Measurements from ENCODE around the gene C13orf46.

DNA sequence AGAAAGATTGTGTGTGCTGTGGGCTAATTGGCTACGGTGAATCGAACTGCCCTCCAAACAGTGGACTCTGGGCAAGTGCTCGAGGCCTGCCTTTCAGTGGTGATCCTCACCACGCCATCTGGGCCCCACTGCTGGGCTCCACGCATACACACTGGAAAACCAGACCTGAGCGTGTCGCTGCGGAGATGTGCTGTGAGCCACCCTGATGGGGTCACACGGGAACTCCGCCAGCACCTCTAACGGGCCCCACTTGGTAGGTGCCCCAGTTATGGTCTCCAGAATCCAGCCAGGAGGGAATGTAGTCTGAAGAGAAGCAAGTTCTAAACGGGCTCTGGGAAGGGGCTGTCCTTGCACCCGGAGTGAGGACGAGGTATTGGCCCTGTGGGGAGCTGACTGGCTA, 39.3 kb downstream of the C13orf46 start:
- TF ChIP-seq YY1 (IDR thresholded peaks at IDR 0.05; ENCODE audit: insufficient read depth, insufficient read length) (no peak), SUZ12 (IDR thresholded peaks at IDR 0.05; ENCODE audit: extremely low read depth, insufficient read depth, insufficient read length) (no peak), ZNF274 (IDR thresholded peaks at IDR 0.05; ENCODE audit: low read depth, low read length) (no peak)
